HG03439 (cell line): ENCODE measurements around the gene CIC.
"Not testable (repeated sequence)": the region's sequence is repeated elsewhere in the genome, so short reads cannot be mapped to it uniquely, and the experiment has no call there.

Experiments used
- ATAC-seq: cut with Tn5 transposase; IDR thresholded peaks from one replicate; pipeline ENCODE4 v1.9.1; 2021; ENCODE audit warnings: mild to moderate bottlenecking, moderate library complexity; ENCODE audit not compliant: unreplicated experiment

Gene CIC

DNA sequence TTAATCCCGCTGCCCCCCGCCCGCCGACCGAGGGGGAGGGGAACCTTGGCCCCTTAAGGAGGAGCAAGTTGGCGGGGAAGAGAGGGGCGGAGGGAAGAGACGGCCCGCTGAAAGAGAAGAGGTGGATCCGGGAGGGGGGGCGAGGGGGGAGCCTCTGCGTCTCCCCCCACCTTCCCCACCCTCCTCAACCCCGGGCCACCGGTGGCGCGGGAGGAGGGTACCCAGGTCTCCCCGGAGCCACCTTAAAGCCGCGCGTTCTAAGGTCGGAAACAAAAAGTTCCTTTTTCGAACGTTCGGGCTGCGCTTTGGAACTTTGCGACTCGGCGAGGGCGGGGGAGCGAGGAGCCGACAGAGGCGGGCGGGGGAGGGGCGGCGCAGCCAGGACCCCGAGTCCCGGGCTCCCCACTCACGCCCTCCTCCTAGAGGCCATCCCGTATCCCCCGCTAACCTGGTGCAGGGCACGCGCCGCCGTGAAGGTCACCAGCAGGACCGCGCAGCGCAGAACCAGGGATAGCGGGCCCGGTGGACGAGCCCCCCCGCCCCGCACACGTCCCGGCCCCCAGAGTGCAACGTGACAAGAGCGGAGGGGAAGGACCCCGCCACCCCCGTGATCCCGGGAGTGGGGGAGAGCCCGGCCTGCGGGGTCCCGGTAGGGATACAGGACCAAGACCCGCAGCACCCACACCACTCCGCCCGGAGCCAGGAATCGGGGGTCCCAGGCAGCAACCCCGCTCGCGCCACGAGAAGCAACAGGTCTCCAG is 14.8 kb upstream of the CIC start:
- peak; percentile 31 for ATAC-seq

GRCh38 chr19:42254850-42255765 is 13.9 kb upstream of the CIC start, which contains the start of gene ERF:
Gene ERF (minus strand): TSS chr19:42255128. CDS start chr19:42254999, 129 bp downstream.
- peak; percentile 66 for ATAC-seq

DNA sequence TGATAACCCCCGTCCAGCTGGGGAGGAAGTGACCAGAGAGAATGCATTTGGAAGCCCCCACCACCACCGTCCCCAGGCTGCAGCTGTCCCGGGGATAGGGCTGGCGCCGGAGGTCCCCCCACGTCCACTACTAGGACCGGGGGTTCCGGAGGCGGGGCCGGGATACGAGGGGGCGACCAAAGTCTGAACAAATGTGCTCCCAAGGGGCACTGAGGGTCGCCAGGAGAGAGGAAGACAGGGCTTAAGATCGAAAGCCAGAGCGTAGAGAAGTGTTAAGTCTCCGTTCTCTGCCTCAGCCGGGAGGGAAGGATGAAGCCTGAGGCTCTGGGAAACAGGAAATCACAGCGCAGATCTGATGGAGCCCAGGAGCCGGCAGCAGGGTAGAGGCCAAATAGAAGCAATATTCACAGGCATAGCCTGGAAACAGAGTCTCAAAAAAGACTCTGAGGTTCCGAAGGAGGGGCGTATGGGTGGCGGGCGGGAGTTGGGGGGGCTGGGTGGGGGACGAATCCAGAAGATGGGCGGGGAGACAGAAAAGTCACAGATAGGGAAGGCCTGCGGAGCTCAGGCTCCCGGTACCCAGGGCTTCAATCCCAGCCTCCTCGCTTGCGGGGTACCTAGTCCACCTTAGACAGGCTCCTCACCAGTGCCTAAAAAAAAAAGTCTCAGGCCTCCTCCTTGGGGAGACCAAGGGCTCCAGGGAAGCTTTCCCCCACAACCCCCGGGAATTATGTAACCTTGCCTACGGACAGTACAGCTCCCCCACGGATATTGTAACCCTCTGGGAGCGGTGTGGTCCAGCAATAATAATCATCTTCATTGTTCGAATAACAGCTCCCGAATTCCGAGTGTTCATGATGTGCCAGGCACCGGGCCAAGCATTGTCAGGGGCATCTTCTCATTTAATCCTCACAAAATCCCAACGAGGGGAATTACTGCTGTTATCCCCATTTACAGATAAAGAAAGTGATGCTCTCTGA is 13.0 kb upstream of the CIC start:
- ATAC-seq: no peak

DNA sequence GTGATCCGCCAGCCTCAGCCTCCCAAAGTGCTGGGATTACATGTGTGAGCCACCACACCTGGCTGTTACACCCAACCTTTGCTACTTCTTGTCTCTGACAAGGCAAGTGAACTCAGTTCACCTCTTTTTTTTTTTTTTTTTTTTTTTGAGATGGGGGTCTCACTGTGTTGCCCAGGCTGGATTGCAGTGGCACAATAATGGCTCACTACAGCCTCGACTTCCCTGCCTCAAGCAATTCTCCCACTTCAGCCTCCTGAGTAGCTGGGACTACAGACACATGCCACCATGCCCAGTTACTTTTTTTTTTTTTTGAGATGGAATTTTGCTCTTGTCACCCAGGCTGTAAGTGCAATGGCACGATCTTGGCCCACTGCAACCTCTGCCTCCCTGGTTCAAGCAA is 11.2 kb upstream of the CIC start:
- not testable (repeated sequence) for ATAC-seq

DNA sequence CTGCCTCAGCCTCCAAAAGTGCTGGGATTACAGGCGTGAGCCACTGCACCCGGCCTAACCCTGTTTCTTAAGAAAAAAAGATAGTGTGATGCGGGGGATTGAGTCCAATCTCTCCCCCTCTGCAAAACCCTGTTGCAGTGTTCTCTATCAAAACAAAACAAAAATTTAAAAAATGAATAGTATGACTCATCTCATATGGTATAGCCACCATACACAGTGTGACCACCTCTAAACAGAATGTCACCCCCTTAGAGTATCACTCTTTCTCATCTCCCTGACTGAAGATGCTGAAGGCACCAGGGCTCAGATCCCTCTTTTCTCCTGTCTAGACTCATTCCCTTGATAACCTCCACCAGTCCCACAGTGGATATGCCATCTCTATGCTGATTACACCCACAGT is 7.3 kb upstream of the CIC start:
- ATAC-seq: no peak

DNA sequence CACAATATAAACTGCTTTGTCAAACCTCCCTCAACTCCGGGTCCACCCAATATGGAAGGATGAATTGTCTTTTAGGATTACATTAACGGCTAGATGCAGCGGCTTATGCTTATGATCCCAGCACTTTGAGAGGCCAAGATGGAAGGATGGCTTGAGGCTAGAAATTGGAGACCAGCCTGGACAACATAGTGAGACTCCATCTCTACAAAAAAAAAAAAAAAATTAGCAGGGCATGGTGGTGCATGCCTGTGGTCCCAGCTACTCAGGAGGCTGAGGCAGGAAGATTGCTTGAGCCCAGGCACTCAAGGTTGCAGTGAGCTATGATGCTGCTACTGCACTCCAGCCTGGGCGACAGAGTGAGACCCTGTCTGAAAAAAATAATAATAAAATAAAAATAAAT is 2.9 kb upstream of the CIC start:
- not testable (repeated sequence) for ATAC-seq

DNA sequence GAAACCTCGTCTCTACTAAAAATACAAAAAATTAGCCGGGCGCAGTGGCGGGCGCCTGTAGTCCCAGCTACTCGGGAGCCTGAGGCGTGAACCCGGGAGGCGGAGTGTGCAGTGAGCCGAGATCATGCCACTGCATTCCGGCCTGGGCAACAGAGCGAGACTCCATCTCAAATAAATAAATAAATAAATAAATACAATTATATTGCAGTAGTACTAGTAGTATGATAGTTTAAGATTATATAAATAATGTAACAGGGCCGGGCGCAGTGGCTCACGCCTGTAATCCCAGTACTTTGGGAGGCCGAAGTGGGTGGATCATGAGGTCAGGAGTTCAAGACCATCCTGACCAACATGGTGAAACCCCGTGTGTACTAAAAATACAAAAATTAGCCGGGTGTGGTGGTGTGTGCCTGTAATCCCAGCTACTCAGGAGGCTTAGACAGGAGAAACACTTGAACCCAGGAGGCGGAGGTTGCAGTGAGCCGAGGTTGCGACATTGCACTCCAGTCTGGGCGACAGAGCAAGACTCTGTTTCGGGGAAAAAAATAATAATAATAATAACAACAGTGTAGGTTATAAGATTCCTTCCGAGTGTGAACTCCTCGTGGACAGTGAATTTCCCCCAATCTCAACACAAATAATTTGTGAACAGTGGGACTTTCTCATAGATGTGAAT is 2.0 kb upstream of the CIC start:
- ATAC-seq: not testable (repeated sequence)

DNA sequence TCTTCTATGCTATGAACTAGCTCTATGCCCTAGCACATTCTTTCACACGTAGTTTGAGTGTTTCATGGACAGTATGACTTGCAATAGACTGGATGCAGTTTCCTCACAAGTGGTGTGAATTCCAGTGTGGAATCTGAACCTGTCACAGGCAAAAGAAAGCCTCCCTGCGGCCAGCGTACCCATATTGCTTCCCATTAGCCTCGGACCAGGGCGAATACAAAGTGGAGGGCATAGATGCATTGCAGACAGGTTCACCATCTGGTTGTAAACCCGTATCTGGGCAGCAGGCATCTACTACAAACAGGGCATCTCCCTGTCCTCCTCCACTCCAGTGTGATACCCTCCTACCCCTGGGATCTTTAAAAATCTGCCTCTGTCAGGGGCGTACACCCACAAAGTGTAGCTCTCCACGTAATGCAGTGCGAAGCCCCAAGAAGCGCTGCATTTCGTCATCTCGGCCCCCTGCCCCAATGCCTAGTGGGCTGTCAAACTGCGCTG is 1.4 kb upstream of the CIC start:
- ATAC-seq: no peak

DNA sequence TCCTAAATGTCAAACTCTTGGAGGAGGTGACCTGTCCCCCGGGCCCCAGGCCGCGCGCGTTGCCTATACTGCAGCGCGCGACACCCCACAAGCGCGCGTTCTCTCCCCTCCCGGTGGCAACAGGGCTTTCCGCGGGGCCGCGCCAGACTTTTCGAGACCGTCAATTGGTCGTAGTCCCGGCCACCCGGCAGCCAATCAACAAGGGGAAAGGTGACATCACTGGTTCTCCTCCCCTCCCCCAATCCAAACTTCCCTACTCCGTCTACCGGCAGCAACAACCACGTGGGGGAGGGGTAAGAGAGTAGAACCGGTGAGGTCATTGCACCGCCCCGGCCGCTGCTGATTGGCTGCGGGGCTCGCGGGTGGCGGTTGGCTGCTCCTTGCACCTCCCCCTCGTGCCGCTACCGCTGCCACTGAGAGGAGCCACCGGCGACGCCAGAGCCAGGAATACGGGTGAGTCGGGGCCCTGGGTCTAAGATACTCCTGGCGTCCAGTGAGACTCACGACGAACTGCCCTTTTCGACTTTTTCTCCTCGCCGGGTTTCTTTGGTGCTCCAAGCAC is 829 bp upstream of the CIC start:
- peak; percentile 58 for ATAC-seq

DNA sequence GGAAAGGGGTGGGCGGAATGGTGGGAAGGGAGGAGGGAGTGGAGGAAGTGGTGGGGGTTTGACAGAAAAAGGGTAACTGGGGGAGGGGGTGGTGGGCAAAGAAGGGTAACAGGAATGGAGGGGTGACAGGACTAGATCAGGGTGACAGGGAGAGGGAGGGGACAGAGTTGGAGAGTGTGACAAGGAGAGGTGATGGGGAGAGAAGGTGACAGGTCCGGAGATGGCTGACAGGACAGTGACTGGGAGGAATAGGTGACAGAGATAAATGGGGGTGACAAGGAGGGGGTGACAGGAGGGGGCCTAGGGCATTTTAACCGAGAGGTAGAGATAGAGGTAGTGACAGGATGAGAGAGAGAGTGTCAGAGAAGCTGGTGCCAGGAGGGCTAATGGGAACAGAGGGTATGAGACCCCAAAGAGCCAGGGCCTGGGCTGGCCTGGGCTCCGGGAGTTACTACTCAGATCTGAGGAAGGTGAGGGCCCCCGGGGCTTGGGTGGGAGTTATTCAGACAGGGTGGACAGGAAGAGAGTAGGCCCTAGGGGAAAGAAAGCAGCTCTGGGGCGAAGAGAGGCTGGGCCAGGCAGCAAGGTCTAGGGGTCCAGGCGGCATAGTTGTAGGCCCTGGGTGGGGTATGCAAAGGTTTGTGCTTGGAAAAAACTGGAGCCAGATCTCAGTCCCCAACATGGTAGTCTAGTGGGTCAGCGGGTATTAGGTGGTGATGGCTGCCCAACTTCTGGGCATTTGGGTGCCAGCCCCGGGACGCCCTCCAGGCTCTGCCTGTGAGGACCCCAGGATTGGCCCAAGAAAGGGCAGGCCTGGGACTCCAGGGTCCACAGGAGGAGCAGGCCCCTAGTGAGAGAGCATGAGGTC is 660 bp downstream of the CIC start:
- ATAC-seq: no peak

- ATAC-seq: no peak
Observed at GRCh38 chr19:42270346-42271044, 1.4 kb downstream of the CIC start.

DNA sequence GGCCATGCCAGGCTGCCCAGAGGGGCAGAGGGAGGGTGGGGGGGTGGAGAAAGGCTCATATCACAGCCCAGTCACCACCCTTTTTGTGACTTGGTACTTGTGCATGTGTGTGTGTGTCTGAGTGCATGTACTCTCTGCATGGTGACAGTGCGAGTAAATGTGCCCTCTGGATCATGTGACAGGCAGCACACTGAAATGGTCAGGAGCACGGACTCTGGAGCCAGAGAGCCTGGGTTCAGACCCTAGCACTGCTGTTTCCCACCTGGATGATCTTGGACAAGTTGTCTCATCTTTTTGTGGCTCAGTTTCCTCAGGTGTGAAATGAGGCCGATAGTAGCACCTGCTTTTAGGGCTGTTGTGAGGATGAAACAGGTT is 2.0 kb downstream of the CIC start:
- no peak for ATAC-seq

- ATAC-seq: no peak
Observed at GRCh38 chr19:42271861-42272534, 2.9 kb downstream of the CIC start.

DNA sequence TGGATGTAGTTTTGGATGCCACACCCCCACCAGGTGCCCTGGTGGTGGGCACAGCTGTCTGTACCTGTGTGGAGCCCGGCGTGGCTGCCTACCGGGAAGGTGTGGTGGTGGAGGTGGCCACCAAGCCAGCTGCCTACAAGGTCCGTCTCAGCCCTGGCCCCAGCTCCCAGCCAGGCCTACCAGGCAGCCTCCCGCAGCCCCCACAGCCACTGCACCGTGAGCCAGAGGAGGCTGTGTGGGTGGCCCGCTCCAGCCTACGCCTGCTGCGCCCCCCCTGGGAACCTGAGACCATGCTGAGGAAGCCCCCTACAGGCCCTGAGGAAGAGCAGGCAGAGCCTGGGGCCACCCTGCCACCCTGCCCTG is 3.5 kb downstream of the CIC start:
- no peak for ATAC-seq

DNA sequence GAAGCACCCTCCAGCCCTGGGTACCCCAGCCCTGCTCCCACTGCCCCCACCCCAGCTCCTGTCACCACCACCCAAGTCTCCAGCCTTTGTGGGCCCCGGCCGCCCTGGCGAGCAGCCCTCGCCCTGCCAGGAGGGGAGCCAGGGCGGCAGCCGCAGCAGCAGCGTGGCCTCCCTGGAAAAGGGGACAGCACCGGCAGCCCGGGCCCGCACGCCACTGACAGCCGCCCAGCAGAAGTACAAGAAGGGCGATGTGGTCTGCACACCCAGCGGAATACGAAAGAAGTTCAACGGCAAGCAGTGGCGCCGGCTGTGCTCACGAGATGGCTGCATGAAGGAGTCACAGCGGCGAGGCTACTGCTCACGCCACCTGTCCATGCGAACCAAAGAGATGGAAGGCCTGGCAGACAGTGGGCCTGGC is 3.9 kb downstream of the CIC start:
- no peak for ATAC-seq

DNA sequence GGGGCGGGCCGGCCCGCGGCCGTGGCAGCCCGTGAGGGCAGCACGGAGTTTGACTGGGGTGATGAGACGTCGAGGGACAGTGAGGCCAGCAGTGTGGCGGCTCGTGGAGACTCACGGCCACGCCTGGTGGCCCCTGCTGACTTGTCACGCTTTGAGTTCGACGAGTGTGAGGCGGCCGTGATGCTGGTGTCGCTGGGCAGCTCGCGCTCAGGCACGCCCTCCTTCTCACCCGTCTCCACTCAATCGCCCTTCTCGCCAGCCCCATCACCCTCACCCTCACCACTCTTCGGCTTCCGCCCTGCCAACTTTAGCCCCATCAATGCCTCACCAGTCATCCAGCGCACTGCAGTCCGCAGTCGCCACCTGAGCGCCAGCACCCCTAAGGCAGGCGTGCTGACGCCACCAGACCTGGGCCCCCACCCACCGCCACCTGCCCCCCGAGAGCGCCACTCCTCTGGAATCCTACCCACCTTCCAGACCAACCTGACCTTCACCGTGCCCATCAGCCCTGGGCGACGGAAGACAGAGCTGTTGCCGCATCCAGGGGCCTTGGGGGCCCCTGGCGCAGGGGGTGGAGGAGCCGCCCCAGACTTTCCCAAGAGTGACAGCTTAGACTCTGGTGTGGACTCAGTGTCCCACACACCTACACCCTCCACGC is 4.5 kb downstream of the CIC start:
- no peak for ATAC-seq

DNA sequence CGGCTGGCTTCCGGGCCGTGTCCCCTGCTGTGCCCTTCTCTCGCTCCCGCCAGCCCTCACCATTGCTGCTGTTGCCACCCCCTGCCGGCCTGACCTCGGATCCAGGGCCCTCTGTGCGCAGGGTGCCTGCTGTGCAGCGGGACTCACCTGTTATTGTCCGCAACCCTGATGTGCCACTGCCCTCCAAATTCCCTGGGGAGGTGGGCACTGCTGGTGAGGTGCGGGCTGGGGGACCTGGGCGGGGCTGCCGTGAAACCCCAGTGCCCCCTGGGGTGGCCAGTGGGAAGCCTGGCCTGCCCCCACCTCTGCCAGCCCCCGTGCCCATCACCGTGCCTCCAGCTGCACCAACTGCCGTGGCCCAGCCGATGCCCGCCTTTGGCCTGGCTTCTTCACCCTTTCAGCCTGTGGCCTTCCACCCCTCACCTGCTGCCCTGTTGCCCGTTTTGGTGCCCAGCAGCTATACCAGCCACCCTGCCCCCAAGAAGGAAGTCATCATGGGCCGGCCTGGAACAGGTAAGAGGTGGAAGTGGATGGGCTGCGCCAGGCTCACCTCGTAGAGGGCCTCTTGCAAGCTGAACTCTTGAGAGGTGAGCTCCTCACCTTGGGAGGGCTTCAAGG is 5.1 kb downstream of the CIC start:
- no peak for ATAC-seq
